ENCODE measurements around the gene HAUS6. TPM values are rescaled to one million over a fixed set of nuclear protein-coding genes. Genes with fewer than 3 reads are reported as not detected.
"Not testable (repeated sequence)": the region's sequence is repeated elsewhere in the genome, so short reads cannot be mapped to it uniquely, and the experiment has no call there.

HAUS6 gene
- polyA plus RNA-seq, 1 donor from 2014 or later: 3.7 TPM

- no peaks in the 10 kb centered on the region for H3K9me3 Mint-ChIP-seq
- H3K27me3 Mint-ChIP-seq: no peaks in the 10 kb centered on the region
- no peaks in the 10 kb centered on the region for H3K36me3 Mint-ChIP-seq
- peaks cover 6 to 27% (median 26%) of the 10 kb centered on the region in 3 donors for H3K4me1 Mint-ChIP-seq
- peak overlapping the region; percentile 92 to 97 (median 95) for H3K4me3 Mint-ChIP-seq
- H3K27ac Mint-ChIP-seq: peak overlapping the region; percentile 52 to 94 (median 93)
Measured at GRCh38 chr9:19127871-19128500, 25.3 kb upstream of the HAUS6 start.

DNA sequence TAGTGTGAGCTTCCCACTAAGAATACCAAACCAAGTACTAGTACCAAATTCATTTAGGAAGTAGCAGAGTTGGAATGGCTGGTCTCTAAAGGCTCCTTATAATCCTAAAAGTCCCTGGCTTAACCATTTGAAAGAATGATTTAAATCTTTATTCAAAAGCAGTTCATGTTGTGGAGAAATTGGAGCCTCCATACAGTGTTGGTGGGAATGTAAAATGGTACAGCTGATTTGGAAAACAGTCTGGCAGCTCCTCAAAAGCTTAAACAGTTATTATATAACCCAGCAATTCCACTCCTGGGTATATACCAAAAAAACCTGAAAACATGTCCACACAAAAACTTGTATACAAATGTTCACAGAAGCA lies 21.7 kb upstream of the HAUS6 start:
- Mint-ChIP-seq H3K27me3 (no peaks in the 10 kb centered on the region), H3K36me3 (peaks cover 2% of the 10 kb centered on the region), H3K27ac (peak overlapping the region in 2 of 3 donors; percentile 18 to 91), H3K4me3 (peak overlapping the region in 2 of 4 donors; percentile 44 to 94), H3K4me1 (peaks cover 3 to 22% (median 18%) of the 10 kb centered on the region in 3 donors), H3K9me3 (no peaks in the 10 kb centered on the region)

GRCh38 chr9:19122490-19123042 lies 19.9 kb upstream of the HAUS6 start:
- peaks cover 2% of the 10 kb centered on the region for H3K36me3 Mint-ChIP-seq
- H3K27ac Mint-ChIP-seq: no peak overlapping the region
- peaks cover 0 to 16% (median 12%) of the 10 kb centered on the region in 3 donors for H3K4me1 Mint-ChIP-seq
- H3K4me3 Mint-ChIP-seq: peak overlapping the region in 1 of 4 donors; percentile 58
- no peaks in the 10 kb centered on the region for H3K9me3 Mint-ChIP-seq
- H3K27me3 Mint-ChIP-seq: no peaks in the 10 kb centered on the region

DNA sequence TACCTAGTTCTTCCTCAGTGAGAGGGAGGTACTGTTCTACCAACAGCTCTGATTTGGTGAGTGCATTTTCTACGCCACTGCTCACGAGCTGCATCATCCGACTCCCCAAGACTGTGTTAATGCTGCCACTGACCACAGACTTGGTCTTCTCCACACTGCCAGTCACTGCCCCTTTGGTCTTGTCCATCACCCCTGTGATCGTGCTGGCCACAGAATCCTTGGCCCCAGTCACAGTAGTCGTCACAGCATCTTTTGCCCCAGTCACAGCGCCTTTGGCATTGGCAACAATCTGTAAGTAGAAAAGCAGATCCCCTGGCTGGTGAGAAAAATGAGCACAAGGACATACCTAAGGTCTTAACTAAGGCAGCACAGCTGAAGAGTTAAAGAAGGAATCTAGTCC lies 18.2 kb upstream of the HAUS6 start:
- Mint-ChIP-seq H3K4me1 (peaks cover 0 to 7% (median 7%) of the 10 kb centered on the region in 3 donors), H3K27ac (no peak overlapping the region), H3K27me3 (no peaks in the 10 kb centered on the region), H3K4me3 (no peak overlapping the region), H3K9me3 (no peaks in the 10 kb centered on the region), H3K36me3 (peaks cover 2% of the 10 kb centered on the region)

GRCh38 chr9:19119801-19120440 lies 17.2 kb upstream of the HAUS6 start:
- Mint-ChIP-seq H3K27me3 (no peaks in the 10 kb centered on the region), H3K9me3 (no peaks in the 10 kb centered on the region), H3K4me3 (no peak overlapping the region), H3K36me3 (peaks cover 5% of the 10 kb centered on the region), H3K27ac (no peak overlapping the region), H3K4me1 (peaks cover 0 to 6% (median 6%) of the 10 kb centered on the region in 3 donors)

- Mint-ChIP-seq H3K4me1 (no peaks in the 10 kb centered on the region), H3K4me3 (no peak overlapping the region), H3K36me3 (peaks cover 5% of the 10 kb centered on the region), H3K9me3 (no peaks in the 10 kb centered on the region), H3K27me3 (no peaks in the 10 kb centered on the region), H3K27ac (no peak overlapping the region)
Measured at GRCh38 chr9:19119246-19119645, 16.5 kb upstream of the HAUS6 start.

- Mint-ChIP-seq H3K36me3 (peaks cover 5% of the 10 kb centered on the region), H3K27ac (peak overlapping the region in 1 of 3 donors; percentile 70)
Measured at GRCh38 chr9:19117039-19117716, 14.5 kb upstream of the HAUS6 start.

DNA sequence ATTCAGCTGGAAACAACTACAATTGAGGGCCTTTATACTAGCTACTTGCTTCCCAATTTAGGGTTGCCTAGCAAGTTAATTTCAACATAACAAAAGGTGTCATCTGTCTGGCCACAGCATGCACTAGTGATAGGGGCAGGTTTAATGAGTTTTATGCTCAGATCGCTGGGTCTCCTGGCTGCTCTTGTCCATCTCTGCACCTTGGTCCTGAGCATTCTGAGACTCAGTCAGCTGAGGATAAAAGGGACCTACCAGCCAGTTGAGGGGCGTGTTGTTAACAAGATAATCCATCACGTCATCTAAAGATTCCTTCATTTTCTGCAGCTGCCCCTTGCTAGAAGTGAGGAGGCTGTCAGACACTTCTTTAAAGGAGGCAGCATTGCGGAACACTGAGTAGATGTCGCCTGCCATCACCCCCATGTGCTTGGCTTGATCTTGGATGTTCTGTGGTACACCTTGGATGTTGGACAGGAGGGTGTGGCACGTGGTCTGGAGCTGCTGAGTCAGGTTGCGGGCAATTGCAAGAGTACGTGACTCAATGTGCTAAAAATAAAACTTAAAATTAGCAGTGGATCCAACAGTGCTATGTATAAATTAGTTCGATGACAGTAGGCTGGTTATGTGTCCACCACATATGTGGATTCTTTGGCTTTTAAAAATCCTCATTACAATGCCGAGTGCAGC lies 13.5 kb upstream of the HAUS6 start:
- no peaks in the 10 kb centered on the region for H3K9me3 Mint-ChIP-seq
- H3K4me3 Mint-ChIP-seq: no peak overlapping the region
- H3K27ac Mint-ChIP-seq: peak overlapping the region in 1 of 3 donors; percentile 28
- no peaks in the 10 kb centered on the region for H3K27me3 Mint-ChIP-seq
- peaks cover 4% of the 10 kb centered on the region for H3K36me3 Mint-ChIP-seq
- no peaks in the 10 kb centered on the region for H3K4me1 Mint-ChIP-seq

More at GRCh38 chr9:19117039-19117716, 14.5 kb upstream of the HAUS6 start:
- H3K9me3 Mint-ChIP-seq: no peaks in the 10 kb centered on the region
- no peak overlapping the region for H3K4me3 Mint-ChIP-seq
- H3K27me3 Mint-ChIP-seq: no peaks in the 10 kb centered on the region
- no peaks in the 10 kb centered on the region for H3K4me1 Mint-ChIP-seq

GRCh38 chr9:19114680-19115270 lies 12.1 kb upstream of the HAUS6 start:
- Mint-ChIP-seq H3K36me3 (peaks cover 4% of the 10 kb centered on the region), H3K27ac (no peak overlapping the region), H3K4me1 (no peaks in the 10 kb centered on the region), H3K9me3 (no peaks in the 10 kb centered on the region), H3K27me3 (no peaks in the 10 kb centered on the region), H3K4me3 (no peak overlapping the region)

- Mint-ChIP-seq H3K36me3 (peaks cover 4% of the 10 kb centered on the region), H3K27me3 (no peaks in the 10 kb centered on the region), H3K4me3 (no peak overlapping the region), H3K4me1 (no peaks in the 10 kb centered on the region), H3K27ac (no peak overlapping the region), H3K9me3 (no peaks in the 10 kb centered on the region)
Measured at GRCh38 chr9:19113964-19114679, 11.4 kb upstream of the HAUS6 start.

GRCh38 chr9:19113064-19113611 lies 10.4 kb upstream of the HAUS6 start:
- H3K9me3 Mint-ChIP-seq, H3K27me3 Mint-ChIP-seq, H3K4me3 Mint-ChIP-seq, H3K4me1 Mint-ChIP-seq, H3K36me3 Mint-ChIP-seq, H3K27ac Mint-ChIP-seq: not testable (repeated sequence)

- Mint-ChIP-seq H3K4me3 (no peak overlapping the region), H3K27ac (no peak overlapping the region), H3K9me3 (no peaks in the 10 kb centered on the region), H3K36me3 (no peaks in the 10 kb centered on the region), H3K4me1 (peaks cover 0 to 1% (median under 1%) of the 10 kb centered on the region in 3 donors), H3K27me3 (no peaks in the 10 kb centered on the region)
Measured at GRCh38 chr9:19108038-19108437, 5.3 kb upstream of the HAUS6 start.

DNA sequence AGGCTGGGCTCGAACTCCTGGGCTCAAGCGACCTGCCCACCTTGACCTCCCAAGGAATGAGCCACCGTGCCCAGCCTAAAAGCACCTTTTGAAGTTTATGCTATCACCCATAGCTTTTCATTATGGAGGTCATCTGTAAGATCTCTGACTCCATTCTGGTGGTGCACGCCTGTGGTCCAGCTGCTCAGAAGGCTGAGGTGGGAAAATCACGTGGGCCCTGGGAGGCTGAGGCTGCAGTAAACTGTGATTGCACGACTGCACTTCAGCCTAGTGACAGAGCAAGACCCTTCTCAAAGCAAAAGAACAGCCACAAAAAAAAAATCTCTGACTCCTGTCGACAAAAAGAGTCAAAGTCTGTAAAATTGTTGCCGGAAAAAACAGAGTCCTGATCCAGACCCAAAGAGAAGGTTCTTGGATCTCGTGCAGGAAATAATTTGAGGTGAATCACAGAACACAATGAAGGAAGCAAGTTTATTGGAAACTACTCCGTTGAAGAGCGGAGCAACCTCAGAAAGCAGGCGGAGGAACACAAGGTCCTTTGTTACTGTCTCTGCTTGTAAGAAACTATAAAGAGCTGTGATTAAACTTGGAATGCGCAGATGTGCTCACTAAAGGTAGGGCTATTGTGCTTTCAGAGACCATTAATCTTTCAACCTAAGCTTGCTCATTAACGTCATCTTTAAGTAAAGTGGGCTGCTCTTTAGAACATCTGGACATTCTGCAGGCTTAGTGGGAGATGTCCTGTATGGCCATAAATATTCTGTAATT lies 2.0 kb upstream of the HAUS6 start:
- no peaks in the 10 kb centered on the region for H3K9me3 Mint-ChIP-seq
- peaks cover 2% of the 10 kb centered on the region for H3K36me3 Mint-ChIP-seq
- no peaks in the 10 kb centered on the region for H3K27me3 Mint-ChIP-seq
- peak overlapping the region in 2 of 4 donors; percentile 75 to 76 for H3K4me3 Mint-ChIP-seq
- H3K4me1 Mint-ChIP-seq: peaks cover 9 to 15% (median 13%) of the 10 kb centered on the region in 3 donors
- H3K27ac Mint-ChIP-seq: peak overlapping the region; percentile 14 to 88 (median 23)

Measured in IgD-negative memory B cell (primary cell).